Thoracic aorta (tissue), 2 donors: ENCODE results near the gene TVP23A. TPM values are rescaled to one million over a fixed set of nuclear protein-coding genes. Genes with fewer than 3 reads are reported as not detected.

Source experiments
- ATAC-seq: fragments of 150-250 bp; one replicate; pipeline ENCODE4 v1.8.0; 2017; ENCODE audit warnings: low read depth; ENCODE audit not compliant: insufficient number of reproducible peaks, low FRiP score
- DNase-seq: peaks from one replicate; pipeline ENCODE4 v3.0.0-alpha.2; 2020; ENCODE audit warnings: low spot score
- H3K27ac ChIP-seq, 2 donors: fragments of 200-600 bp; sonication (generic); 1 replicate in 1 of 2; 2 replicates in 1 of 2; pipeline ENCODE4 v1.5.1; 2016; ENCODE audit warnings: mild to moderate bottlenecking in 2 of 2, moderate library complexity in 2 of 2
- H3K27me3 ChIP-seq: fragments of 200-600 bp; sonication (generic); replicated peaks from 2 replicates; pipeline ENCODE4 v1.6.0; 2016; ENCODE audit warnings: mild to moderate bottlenecking; ENCODE audit not compliant: insufficient read depth
- H3K36me3 ChIP-seq: fragments of 200-600 bp; sonication (generic); one replicate; pipeline ENCODE4 v1.5.1; 2016
- H3K4me1 ChIP-seq, 2 donors: fragments of 200-600 bp; sonication (generic); 1 replicate in 1 of 2; 2 replicates in 1 of 2; pipeline versions ENCODE4 v1.5.1 to v1.6.0; 2016; ENCODE audit warnings: low read depth in 2 of 2, mild to moderate bottlenecking in 1 of 2; ENCODE audit not compliant: control insufficient read depth in 1 of 2
- H3K4me3 ChIP-seq: fragments of 200-600 bp; sonication (generic); 2 replicates; pipeline ENCODE4 v1.5.1; 2016; ENCODE audit warnings: mild to moderate bottlenecking
- H3K9me3 ChIP-seq: fragments of 200-600 bp; sonication (generic); 2 replicates; pipeline ENCODE4 v1.5.1; 2016
- CTCF ChIP-seq: fragments of 200-600 bp; sonication (generic); IDR thresholded peaks from one replicate; pipeline ENCODE4 v1.5.1; 2019; ENCODE audit warnings: antibody characterized with exemption
- total RNA-seq, 2 donors: library from RNA; depleted of rRNA; stranded (reverse); fragments of >200 nt; gene quantifications; one replicate each; pipeline versions ENCODE4 v1.1.0 to v1.2.3, GENCODE V29; 2016

Gene TVP23A
- total RNA-seq, 2 donors from 2014 or later: 1.1 to 1.5 TPM

- no peaks in the 10 kb centered on the region for H3K27me3 ChIP-seq
- ATAC-seq: no peak
- H3K27ac ChIP-seq: no peak overlapping the region
- H3K9me3 ChIP-seq: no peaks in the 10 kb centered on the region
- no peak overlapping the region for H3K4me3 ChIP-seq
- TF ChIP-seq CTCF: no peak
- H3K36me3 ChIP-seq: no peaks in the 10 kb centered on the region
- peaks cover 21 to 28% of the 10 kb centered on the region in 2 donors for H3K4me1 ChIP-seq
- DNase-seq: no peak
These were observed 5.7 kb upstream of the TVP23A start for GRCh38 chr16:10824111-10824893.

- no peak overlapping the region for H3K4me3 ChIP-seq
- H3K27me3 ChIP-seq: no peaks in the 10 kb centered on the region
- ATAC-seq: no peak
- H3K4me1 ChIP-seq: peaks cover 13 to 19% of the 10 kb centered on the region in 2 donors
- H3K36me3 ChIP-seq: no peaks in the 10 kb centered on the region
- DNase-seq: no peak
- TF ChIP-seq CTCF: no peak
- H3K27ac ChIP-seq: no peak overlapping the region
- no peaks in the 10 kb centered on the region for H3K9me3 ChIP-seq
These were observed 4.1 kb upstream of the TVP23A start for GRCh38 chr16:10822702-10823101.

GRCh38 chr16:10820546-10820945, 2.0 kb upstream of the TVP23A start:
- peaks cover 4 to 11% of the 10 kb centered on the region in 2 donors for H3K4me1 ChIP-seq
- no peak for DNase-seq
- ATAC-seq: no peak
- TF ChIP-seq CTCF: no peak
- H3K9me3 ChIP-seq: no peaks in the 10 kb centered on the region
- H3K4me3 ChIP-seq: no peak overlapping the region
- no peaks in the 10 kb centered on the region for H3K27me3 ChIP-seq
- H3K36me3 ChIP-seq: no peaks in the 10 kb centered on the region
- H3K27ac ChIP-seq: no peak overlapping the region

GRCh38 chr16:10817514-10817913, 1.1 kb downstream of the TVP23A start:
- TF ChIP-seq CTCF: no peak
- DNase-seq: no peak
- Histone ChIP-seq H3K36me3 (no peaks in the 10 kb centered on the region), H3K4me1 (peaks cover 4 to 11% of the 10 kb centered on the region in 2 donors), H3K4me3 (no peak overlapping the region), H3K27me3 (no peaks in the 10 kb centered on the region), H3K27ac (no peak overlapping the region), H3K9me3 (no peaks in the 10 kb centered on the region)
- ATAC-seq: peak; percentile 28

DNA sequence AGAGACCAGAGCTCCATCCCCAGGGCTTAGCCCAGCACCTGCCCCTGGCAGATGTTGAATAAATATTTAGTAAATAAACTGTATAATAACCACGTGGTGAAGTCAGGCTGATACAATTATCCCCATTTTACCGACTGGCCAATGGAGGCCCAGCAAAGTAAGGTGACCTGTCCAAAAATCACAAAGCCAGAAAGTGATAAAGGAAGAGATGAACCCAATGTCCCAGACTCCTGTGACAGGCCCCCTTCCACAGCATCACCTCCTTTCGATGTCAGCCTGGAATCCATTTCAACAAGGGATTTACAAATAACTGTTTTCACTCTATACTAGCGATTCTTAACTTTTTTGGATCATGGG, 5.5 kb downstream of the TVP23A start:
- DNase-seq (no peak), ATAC-seq (no peak)
- H3K9me3 ChIP-seq: no peaks in the 10 kb centered on the region
- H3K27ac ChIP-seq: no peak overlapping the region
- no peak overlapping the region for H3K4me3 ChIP-seq
- no peaks in the 10 kb centered on the region for H3K27me3 ChIP-seq
- no peak for TF ChIP-seq CTCF
- peaks cover 0 to 4% of the 10 kb centered on the region in 2 donors for H3K4me1 ChIP-seq
- H3K36me3 ChIP-seq: no peaks in the 10 kb centered on the region
